Fibroblast of skin of back (primary cell): ENCODE data around the gene MRS2.
A peak's percentile ranks its signal among the peaks of the same experiment; 100 is the strongest.

Experiments used
- DNase-seq: peaks from one replicate; pipeline ENCODE4 v3.0.0-alpha.2; 2013

MRS2 gene

GRCh38 chr6:24431045-24431451 is 28.3 kb downstream of the MRS2 start:
- peak; percentile 58 for DNase-seq

- DNase-seq = no peak
These were observed 29.9 kb downstream of the MRS2 start for GRCh38 chr6:24432611-24433010.

DNA sequence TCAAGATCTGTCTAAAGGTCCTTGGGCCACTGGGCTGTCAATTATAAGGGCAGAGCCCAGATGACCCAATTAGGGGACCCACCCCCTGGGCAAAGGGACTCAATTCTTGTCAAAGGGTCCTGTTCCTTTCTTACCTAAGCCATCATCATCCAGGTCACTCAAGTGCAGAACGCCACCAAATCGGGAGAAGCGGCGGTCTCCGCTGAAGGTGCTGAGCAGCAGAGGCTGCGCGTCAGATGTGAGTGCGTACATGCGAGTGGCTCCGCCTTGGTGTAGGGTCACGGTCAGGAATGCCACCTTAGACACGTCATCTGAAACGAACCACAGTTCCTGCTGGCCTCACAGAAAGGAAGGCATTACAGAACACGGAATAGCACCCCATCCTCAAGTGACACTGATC is 34.2 kb downstream of the MRS2 start:
- no peak for DNase-seq

DNA sequence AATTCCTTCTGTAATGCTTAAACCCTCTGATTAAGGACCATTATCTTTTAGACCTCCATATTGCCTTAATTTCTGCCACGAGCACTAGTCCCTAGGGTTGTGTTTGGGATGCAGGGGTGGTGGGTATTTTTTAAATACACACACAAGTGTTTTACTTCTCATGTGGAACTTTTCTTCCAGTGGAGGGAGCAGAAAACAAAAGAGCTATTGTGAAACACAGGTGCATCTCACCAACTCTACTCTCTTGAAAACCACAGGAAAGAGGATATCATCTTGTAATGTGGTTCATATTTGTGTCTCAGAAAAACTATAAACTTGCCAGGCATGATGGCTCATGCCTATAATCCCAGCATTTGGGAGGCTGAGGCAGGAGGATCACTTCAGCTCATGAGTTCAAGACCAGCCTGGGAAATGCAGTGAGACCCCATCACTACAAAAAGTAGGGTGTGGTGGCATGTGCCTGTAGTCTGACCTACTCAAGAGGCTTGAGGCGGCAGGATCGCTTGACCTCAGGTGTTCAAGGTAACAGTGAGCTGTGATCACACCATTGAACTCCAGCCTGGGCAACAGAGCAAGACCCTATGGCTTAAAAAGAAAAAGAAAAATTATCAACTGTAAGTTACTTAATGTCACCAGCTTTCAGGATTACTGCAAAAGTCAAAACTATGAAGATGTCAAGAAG is 37.3 kb downstream of the MRS2 start:
- no peak for DNase-seq

GRCh38 chr6:24440897-24441598 is 38.3 kb downstream of the MRS2 start:
- DNase-seq = no peak

GRCh38 chr6:24441599-24441904 is 38.8 kb downstream of the MRS2 start:
- DNase-seq = no peak

DNA sequence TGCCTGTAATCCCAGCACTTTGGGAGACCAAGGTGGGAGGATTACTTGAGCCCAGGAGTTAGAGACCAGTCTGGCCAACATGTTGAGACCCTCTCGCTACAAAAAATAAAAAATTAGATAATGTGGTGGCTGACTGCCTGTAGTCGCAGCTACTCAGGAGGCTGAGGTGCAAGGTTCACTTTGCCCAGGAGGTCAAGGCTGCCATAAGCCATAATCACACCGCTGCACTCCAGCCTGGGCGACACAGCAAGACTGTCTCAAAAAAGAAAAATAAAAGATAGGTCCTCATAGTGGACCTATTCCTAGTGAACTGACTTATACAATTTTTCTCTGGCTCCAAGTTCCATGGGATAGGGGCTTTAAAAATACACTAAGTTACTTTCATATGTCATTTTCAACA is 41.9 kb downstream of the MRS2 start:
- no peak for DNase-seq

DNA sequence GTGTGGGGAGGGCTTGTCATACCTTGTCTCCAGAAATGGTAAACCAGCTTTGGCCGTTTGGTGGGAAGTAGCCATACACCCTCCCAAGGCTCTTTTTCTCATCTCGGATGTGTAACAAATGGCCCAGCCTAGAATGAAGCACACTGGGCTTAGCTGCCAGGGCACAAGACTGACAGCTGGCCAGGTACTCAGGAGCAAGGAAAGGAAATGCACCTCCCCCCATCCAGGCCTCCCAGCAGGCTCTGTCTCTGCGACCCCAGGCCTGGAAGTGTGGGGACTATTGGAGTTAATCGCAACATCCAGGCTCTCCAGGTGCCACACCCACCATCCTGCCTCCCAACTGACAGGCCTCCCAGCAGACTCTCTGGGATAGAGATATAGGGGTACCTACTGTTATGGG is 43.0 kb downstream of the MRS2 start:
- DNase-seq = no peak

- DNase-seq = no peak
These were observed 43.9 kb downstream of the MRS2 start for GRCh38 chr6:24446670-24447069.

DNA sequence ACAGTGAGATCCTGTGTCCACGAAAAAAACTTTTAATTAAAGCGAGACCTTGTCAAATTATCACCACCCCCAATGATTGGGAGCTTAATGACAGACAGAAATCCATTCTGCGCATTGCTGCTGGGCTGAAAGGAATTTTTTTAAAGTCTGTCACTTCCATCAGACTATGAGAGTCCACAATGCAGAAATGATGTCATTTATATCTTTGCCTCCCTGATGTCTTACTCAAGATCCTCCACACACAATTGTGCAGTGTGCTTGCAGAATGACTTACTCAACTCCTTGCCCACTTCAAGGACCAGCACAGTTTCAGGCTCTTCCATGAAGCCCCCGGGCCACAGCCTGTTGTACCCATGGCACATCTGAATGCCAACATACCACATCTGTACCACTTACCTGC is 45.7 kb downstream of the MRS2 start:
- DNase-seq = no peak

GRCh38 chr6:24448828-24449525 is 46.2 kb downstream of the MRS2 start:
- no peak for DNase-seq

DNA sequence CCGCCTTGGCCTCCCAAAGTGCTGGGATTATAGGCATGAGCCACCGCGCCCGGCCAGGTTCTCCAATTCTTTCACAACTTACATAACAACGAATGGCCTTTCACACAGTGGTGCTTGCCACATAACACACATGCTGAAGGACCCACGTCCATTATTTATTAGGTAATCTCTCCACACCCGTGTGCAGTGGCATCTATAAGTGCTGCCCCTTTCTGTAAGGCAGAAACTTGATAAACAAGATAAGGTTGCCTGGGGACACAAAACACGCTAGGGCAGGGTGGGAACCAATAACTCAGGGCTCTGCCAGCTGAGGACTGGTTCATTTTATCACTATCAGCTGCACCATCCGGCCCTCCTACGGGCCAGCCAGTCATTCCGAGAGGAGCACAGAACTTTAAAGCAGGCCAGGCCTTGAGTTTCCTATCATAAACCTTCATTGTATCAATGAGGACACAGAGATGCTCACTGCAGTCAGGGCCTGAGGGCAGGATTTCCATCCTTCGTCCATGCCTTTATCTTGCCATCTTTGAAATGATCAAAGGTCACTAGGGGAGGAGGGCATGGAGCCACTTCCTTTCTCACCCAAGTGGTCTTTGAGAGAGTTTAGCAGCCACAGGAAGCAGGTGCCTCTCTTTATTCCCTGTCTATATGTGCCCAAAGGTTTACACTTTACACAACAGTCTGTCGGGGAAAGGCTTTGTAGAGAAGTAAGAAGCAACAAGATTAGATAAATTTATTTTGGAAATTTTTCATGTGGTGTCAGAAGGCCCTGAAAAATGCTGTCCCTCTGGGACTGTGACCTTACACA is 49.0 kb downstream of the MRS2 start:
- no peak for DNase-seq

- no peak for DNase-seq
These were observed 51.2 kb downstream of the MRS2 start for GRCh38 chr6:24453921-24454320.

- no peak for DNase-seq
These were observed 51.7 kb downstream of the MRS2 start for GRCh38 chr6:24454452-24454851.

DNA sequence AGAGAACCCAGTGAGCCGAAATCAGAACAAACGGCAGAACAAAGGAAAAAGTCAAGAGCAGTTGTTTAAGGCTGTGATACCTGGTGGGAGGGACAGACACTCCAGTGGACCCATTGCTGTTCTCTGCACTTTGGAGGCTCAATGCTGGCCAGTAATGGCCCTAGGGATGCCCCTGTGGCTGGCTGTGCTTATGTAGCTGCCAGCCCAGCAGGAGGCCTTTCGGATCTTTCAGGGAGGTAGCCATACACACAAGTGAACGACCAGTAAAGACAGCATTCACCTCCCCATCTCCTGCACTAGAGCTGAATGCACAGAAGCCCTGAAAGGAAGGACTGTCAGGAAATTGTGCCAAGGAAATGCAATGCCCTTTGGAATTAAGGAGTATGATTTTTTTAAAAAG is 52.3 kb downstream of the MRS2 start:
- DNase-seq = no peak

DNA sequence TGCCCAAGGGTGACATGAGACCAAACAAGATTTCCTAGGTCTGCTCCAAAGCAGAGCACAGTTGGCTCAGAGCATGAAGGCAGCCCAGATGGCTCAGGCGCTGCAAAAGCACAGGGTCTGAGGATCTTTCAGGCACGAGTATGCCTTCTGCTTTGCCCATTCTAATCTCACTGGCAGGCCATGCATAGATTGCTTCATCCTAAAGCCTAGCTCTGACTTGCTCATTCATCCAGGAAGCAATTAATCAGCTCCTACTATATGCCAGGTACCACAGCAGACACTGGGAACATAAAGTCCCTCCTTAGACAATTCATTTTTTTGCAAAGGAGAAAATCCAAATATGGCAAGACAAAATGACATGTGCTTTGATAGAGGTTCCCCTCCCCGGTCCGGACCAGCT is 55.4 kb downstream of the MRS2 start:
- no peak for DNase-seq

GRCh38 chr6:24458941-24459340 is 56.2 kb downstream of the MRS2 start:
- DNase-seq = no peak

- DNase-seq = no peak
These were observed 58.2 kb downstream of the MRS2 start for GRCh38 chr6:24460966-24461365.

- no peak for DNase-seq
These were observed 61.7 kb downstream of the MRS2 start for GRCh38 chr6:24464253-24465038.

DNA sequence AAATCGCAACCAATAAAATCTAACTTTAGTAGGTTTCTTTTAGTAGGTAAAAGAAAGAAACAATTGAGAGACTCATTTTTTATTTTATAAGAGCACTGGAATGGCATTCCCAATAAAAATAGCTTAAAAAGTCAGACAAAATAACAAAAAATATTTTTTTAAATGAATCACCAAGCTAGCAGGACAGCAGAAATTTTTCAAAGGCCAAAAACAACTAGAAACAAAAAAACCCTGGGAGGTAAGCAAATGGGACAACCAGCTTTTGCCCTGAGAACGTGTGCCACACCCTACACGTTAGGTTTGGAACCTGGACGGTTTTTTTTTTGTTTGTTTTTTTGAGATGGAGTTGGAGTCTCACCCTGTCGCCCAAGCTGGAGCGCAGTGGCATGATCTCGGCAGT is 67.1 kb downstream of the MRS2 start:
- DNase-seq = peak; percentile 67

DNA sequence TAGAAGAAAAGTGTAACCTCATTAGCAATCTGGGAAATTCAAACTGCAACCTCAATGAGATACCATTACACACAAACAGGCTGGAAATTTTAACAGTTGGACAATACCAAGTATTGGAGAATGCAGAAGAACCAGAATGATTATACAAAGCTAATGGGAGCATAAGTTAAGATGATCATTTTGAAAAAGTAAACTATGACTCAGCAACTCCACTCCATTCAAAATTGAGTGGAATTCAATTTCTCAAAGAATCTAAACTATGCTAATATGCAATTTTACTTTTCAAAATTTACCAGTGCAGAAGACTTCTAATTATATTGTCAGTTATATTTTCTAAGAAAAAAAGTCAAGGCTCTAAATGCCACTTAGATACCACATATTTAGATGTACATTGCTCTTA is 69.4 kb downstream of the MRS2 start:
- DNase-seq = peak; percentile 40
